Measurements from ENCODE around the gene PNPLA6. TPM values are rescaled to one million over a fixed set of nuclear protein-coding genes. Genes with fewer than 3 reads are reported as not detected.

The PNPLA6 gene
- total and polyA plus RNA-seq, 9 of the 15 experiments (the other 6 are each of a cell fraction or from before 2014, with no cell fraction given), result 0.07 to 30.2 (median 8.3) TPM

DNA sequence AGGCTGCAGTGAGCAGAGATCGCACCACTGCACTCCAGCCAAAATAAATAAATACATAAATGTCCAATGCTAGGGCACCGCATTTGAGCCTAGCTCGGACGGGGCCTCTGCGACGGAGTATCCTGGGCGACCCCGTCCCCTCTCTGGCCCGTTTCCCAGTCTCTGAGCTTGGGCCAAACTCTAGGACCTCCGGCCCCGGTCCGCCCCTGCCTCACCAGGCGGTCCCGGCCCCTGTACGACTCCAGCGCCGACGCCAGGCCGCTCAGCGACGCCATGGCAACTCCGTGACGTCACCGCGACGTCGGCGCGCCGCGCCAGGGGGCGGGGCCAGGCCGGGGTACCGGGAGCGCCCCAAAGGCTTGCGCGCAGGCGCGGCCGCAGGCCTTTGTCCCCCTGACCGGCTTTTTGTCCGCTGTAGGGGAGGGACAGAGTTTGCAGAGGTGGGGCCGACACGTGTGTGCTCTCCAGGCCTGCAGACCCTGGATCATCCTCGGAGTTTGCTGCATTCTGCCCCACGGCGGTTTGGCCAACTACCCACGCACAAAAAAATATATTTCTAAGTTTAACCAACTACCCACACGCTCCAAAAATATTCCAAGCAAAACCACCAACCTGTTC, 46.7 kb upstream of the PNPLA6 start, which contains the start of gene PEX11G (continued):
- TF ChIP-seq, protein P1, sequence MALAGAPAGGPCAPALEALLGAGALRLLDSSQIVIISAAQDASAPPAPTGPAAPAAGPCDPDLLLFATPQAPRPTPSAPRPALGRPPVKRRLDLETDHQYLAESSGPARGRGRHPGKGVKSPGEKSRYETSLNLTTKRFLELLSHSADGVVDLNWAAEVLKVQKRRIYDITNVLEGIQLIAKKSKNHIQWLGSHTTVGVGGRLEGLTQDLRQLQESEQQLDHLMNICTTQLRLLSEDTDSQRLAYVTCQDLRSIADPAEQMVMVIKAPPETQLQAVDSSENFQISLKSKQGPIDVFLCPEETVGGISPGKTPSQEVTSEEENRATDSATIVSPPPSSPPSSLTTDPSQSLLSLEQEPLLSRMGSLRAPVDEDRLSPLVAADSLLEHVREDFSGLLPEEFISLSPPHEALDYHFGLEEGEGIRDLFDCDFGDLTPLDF (CRISPR knock-in tag; IDR thresholded peaks at IDR 0.05), result peak; percentile 37; the same call in 1 of the 2 replicates
- no peak for TF ChIP-seq NR0B1 (IDR thresholded peaks at IDR 0.05; ENCODE audit: partially characterized antibody)
- no peak for TF ChIP-seq OTX1 (CRISPR knock-in tag; IDR thresholded peaks at IDR 0.05)
- TF ChIP-seq, protein P2, sequence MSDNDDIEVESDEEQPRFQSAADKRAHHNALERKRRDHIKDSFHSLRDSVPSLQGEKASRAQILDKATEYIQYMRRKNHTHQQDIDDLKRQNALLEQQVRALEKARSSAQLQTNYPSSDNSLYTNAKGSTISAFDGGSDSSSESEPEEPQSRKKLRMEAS (CRISPR knock-in tag; IDR thresholded peaks at IDR 0.05), result peak; percentile 83
- TF ChIP-seq CEBPZ (IDR thresholded peaks at IDR 0.05; ENCODE audit: borderline replicate concordance, low read depth, low read length), result no peak
- TF ChIP-seq MGA (IDR thresholded peaks at IDR 0.05), result peak; percentile 31; the same call in 1 of the 2 replicates
- peak; percentile 78 for TF ChIP-seq PHF20 (IDR thresholded peaks at IDR 0.05; ENCODE audit: partially characterized antibody)
- no peak; a peak in 1 of 4 replicates for TF ChIP-seq FOXA3 (CRISPR knock-in tag; conservative IDR thresholded peaks at IDR 0.05 in 1 of 2, IDR thresholded peaks at IDR 0.05 in 1 of 2)
